ENCODE results near the gene C3orf22.
"Not testable (repeated sequence)": the region's sequence is repeated elsewhere in the genome, so short reads cannot be mapped to it uniquely, and the experiment has no call there.

Gene C3orf22

GRCh38 chr3:126542340-126543241, 16.1 kb downstream of the C3orf22 start:
- DNase-seq (ENCODE audit: low read depth, low spot score): no peak

GRCh38 chr3:126541628-126542339, 16.9 kb downstream of the C3orf22 start:
- no peak for DNase-seq (ENCODE audit: low read depth, low spot score)

DNA sequence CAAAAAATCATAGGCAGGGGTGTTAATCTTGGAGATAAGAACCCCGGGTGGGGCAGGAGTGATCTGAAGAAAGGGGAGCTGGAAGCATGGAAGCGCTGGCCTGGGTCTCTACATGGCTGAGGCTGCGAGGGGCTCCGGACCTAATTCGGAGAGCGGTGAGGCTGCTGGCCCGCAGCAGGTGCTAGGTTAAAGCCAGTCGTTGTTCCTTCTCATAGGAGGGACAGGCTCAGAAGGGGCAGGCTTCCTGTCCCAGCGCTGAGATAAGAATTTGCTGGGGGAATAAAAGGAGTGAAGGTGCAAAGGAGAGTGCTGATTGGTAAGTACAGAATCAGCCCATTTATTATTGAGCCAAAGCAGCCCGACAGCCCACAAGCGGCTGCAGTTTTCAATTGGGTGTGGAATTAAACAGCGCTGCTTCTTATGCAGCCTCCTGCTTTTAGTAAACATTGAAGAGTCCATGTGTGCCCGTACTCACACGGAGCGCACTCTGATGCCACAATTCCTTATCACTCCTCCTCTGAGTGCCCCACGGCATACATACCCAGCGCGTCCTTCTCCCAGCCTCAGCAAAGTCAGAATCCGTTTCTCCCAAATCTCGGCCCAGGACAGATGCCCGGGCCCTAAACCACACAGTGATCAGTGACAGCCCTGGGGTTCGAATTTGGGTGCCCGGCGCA, 17.6 kb downstream of the C3orf22 start:
- no peak for DNase-seq (ENCODE audit: low read depth, low spot score)

- no peak for DNase-seq (ENCODE audit: low read depth, low spot score)
Observed at GRCh38 chr3:126540342-126540849, 18.3 kb downstream of the C3orf22 start.

DNA sequence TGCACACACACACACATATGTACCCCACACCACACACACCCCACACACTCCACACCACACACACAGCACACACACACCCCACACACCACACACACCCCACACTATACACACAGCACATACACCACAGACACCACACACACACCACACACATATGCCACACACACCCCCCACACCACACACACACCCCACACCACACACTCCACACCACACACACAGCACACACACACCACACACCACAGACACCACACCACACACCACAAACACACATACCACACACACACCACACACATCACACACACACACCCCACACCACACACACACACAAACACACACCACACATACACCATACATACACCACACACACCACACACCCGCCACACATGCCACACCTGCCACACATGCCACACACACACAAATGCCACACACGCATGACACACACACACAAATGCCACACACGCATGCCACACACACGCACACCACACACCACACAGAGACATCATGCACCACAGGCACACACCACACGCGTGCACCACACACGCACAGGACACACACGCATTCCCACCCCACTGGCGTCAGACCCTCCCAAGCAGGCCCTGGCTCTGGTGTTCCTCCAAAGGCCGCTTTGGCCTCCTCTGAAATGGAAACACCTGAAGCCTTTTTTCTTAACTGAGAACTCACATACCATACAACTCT, 19.0 kb downstream of the C3orf22 start:
- DNase-seq (ENCODE audit: low read depth, low spot score): no peak

GRCh38 chr3:126538966-126539365, 19.8 kb downstream of the C3orf22 start:
- DNase-seq (ENCODE audit: low read depth, low spot score): no peak

GRCh38 chr3:126538316-126538715, 20.4 kb downstream of the C3orf22 start:
- DNase-seq (ENCODE audit: low read depth, low spot score): no peak

- no peak for DNase-seq (ENCODE audit: low read depth, low spot score)
Observed at GRCh38 chr3:126537730-126538281, 20.9 kb downstream of the C3orf22 start.

DNA sequence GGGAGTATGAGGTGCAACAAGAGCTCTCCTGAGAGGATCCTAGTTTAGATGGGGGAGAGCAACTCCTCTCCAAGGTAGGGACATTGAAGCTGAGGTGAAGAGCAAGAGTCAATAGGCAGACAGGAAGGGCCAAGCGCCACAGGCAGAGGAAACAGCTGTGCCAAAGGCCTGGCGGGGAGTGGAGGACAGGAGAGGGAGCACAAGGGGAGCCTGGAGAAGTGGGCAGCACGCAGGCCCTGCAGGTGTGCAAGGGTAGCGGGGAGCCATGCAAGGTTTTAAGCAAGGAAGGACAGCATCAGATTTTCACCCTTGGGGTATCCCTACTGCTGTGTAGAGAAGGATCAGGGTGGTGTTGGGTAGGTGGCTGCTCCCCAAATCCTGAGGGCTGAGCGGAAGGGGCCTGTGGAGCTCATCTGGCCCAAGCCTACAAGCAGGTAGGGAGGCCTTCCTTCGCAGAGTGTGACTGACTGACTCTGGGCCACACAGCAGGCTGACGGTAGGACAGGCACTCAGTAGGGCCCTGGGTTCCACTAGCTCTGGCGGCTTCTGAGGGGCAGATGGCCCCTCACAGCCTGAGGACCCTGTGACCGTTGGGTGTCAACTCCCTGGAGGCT, 21.5 kb downstream of the C3orf22 start:
- no peak for DNase-seq (ENCODE audit: low read depth, low spot score)

GRCh38 chr3:126536126-126536525, 22.6 kb downstream of the C3orf22 start:
- DNase-seq (ENCODE audit: low read depth, low spot score): no peak

- DNase-seq (ENCODE audit: low read depth, low spot score): no peak
Observed at GRCh38 chr3:126535636-126536035, 23.1 kb downstream of the C3orf22 start.

DNA sequence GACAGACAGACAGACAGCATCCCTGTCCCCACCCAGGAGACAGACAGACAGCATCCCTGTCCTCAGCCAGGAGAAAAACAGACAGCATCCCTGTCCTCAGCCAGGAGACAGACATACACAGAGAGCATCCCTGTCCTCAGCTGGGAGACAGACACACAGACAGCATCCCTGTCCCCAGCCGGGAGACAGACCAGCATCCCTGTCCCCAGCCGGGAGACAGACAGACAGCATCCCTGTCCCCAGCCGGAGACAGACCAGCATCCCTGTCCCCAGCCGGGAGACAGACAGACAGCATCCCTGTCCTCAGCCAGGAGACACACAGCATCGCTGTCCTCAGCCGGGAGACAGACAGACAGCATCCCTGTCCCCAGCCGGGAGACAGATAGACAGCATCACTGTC, 24.0 kb downstream of the C3orf22 start:
- not testable (repeated sequence) for DNase-seq (ENCODE audit: low read depth, low spot score)

DNA sequence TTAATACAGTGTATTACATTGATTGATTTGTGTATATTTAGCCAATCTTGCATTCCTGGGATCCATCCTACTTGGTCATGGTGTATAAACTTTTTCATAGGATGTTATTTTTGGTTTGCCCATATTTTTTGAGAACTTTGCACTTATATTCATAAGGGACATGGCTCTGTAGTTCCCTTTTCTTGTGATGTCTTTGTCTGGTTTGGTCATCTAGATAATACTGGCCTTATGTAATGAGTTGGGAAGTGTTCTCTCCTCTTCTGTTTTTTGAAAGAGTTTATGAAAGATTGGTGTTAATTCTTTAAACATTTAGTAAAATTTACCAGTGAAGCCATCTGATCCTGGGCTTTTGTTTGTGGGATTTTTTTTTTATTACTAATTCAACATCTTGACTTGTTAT, 25.2 kb downstream of the C3orf22 start:
- DNase-seq (ENCODE audit: low read depth, low spot score): no peak

DNA sequence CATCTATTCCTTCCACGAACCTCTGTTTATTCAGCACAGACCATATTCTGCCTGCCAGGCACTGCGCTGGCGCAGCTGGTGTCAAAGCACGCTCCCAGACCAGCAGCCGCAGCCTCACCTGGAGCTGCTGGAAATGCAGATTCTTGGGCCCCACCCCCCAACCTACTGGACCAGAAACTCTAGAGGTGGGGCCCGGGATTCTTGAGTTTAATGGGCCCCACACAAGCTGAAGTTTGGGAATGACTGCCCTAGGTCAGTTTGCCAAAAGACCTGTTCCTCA, 27.7 kb downstream of the C3orf22 start:
- DNase-seq (ENCODE audit: low read depth, low spot score): no peak

GRCh38 chr3:126530171-126531050, 28.3 kb downstream of the C3orf22 start:
- no peak for DNase-seq (ENCODE audit: low read depth, low spot score)

- DNase-seq (ENCODE audit: low read depth, low spot score): no peak
Observed at GRCh38 chr3:126529585-126530170, 29.1 kb downstream of the C3orf22 start.

DNA sequence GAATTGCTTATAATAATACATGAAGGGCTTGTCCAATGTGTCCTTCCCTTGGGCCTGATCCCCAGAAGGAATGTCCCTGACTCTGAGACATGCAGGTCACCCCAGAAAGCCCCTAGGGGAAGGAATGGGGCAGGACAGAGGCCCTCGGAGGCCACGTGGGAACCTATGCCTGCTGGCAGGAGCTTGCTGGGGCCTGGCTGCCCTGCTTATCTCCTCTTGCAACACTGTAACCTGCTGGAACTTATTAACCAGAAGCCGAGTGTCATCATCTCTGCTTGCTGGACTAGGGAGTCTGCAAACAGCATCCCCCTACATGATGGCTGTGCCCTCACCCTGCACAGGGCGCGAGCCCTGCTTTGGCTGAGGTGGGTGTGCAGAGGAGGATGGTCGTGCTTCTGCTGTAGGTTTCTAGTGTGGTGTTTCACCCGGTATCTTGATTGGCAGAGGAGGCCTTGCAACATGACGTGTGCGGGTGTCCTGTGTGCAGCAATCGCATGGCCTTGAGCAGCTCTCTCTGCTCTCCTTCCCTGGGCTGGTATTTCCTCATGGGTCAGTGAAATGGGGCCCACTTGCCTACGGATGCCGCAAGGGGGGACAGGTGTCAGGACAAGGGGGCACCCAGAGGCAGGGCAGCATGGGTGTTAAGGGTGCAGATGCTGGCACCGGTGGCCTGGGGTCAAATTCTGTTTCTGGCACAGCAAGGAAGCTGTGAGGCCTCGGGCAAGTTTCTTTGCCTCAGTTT, 29.8 kb downstream of the C3orf22 start:
- no peak for DNase-seq (ENCODE audit: low read depth, low spot score)

DNA sequence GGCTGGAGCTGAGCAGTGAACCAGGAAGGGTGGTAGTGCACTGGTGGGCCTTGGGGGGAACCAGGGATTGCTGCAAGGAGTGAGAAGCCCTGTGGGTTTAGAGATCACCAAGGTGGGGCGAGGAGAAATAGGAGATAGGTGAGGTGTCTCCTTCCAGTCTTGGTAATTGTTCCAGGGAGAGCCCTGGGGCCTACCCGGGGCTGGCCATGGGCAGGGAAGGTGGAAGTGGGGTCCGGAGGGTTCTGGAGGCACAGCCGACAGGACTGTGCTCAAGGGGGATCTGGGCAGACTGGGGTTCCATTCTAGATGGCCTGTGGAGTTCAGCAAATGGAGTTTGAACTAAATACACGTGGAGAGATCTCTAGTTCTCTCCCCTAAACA, 30.3 kb downstream of the C3orf22 start:
- DNase-seq (ENCODE audit: low read depth, low spot score): no peak

Data from iPS DF 19.7 (cell line).